IPS DF 4.7 (cell line): Measurements from ENCODE around the gene MTERF2.

ENCODE experiments used
- DNase-seq: peaks from one replicate; pipeline ENCODE4 v3.0.0-alpha.2; 2013; ENCODE audit warnings: low spot score; ENCODE audit errors: extremely low read depth

MTERF2 gene

GRCh38 chr12:106994579-106995220 is 7.8 kb upstream of the MTERF2 start:
- no peak for DNase-seq

- DNase-seq = no peak
Measured at GRCh38 chr12:106987846-106988245, 900 bp upstream of the MTERF2 start.

- no peak for DNase-seq
Measured at GRCh38 chr12:106986135-106986534, 811 bp downstream of the MTERF2 start.

GRCh38 chr12:106985479-106985878 is 1.5 kb downstream of the MTERF2 start:
- no peak for DNase-seq

- DNase-seq = no peak
Measured at GRCh38 chr12:106984588-106985137, 2.3 kb downstream of the MTERF2 start.

GRCh38 chr12:106982229-106982628 is 4.7 kb downstream of the MTERF2 start:
- no peak for DNase-seq

GRCh38 chr12:106981788-106982187 is 5.2 kb downstream of the MTERF2 start:
- DNase-seq = no peak

- no peak for DNase-seq
Measured at GRCh38 chr12:106980944-106981343, 6.0 kb downstream of the MTERF2 start.

GRCh38 chr12:106978035-106978800 is 8.7 kb downstream of the MTERF2 start:
- no peak for DNase-seq

- no peak for DNase-seq
Measured at GRCh38 chr12:106976668-106977067, 10.3 kb downstream of the MTERF2 start.

- no peak for DNase-seq
Measured at GRCh38 chr12:106975993-106976658, 10.8 kb downstream of the MTERF2 start.

GRCh38 chr12:106975098-106975497 is 11.8 kb downstream of the MTERF2 start:
- no peak for DNase-seq

GRCh38 chr12:106974511-106974910 is 12.4 kb downstream of the MTERF2 start:
- no peak for DNase-seq

- DNase-seq = no peak
Measured at GRCh38 chr12:106973545-106973944, 13.4 kb downstream of the MTERF2 start.

- no peak for DNase-seq
Measured at GRCh38 chr12:106971065-106971464, 15.9 kb downstream of the MTERF2 start.

GRCh38 chr12:106964526-106964925 is 22.4 kb downstream of the MTERF2 start:
- no peak for DNase-seq

- no peak for DNase-seq
Measured at GRCh38 chr12:106962286-106962685, 24.7 kb downstream of the MTERF2 start.

- DNase-seq = no peak
Measured at GRCh38 chr12:106960443-106960842, 26.5 kb downstream of the MTERF2 start.

- DNase-seq = no peak
Measured at GRCh38 chr12:106957583-106957982, 29.4 kb downstream of the MTERF2 start.

GRCh38 chr12:106956048-106956578 is 30.8 kb downstream of the MTERF2 start:
- no peak for DNase-seq

- peak; percentile 72 for DNase-seq
Measured at GRCh38 chr12:106955377-106956047, 31.4 kb downstream of the MTERF2 start, which contains the start of gene TMEM263. TSS of gene TMEM263 (plus strand) at chr12:106955907. CDS start at chr12:106967117, 11,210 bp downstream.
